Measurements from ENCODE around the gene BANP. TPM values are rescaled to one million over a fixed set of nuclear protein-coding genes. Genes with fewer than 3 reads are reported as not detected.
"Not testable (repeated sequence)": the region's sequence is repeated elsewhere in the genome, so short reads cannot be mapped to it uniquely, and the experiment has no call there.

The BANP gene
- total RNA-seq, 1 donor from 2014 or later, result 16.4 TPM

DNA sequence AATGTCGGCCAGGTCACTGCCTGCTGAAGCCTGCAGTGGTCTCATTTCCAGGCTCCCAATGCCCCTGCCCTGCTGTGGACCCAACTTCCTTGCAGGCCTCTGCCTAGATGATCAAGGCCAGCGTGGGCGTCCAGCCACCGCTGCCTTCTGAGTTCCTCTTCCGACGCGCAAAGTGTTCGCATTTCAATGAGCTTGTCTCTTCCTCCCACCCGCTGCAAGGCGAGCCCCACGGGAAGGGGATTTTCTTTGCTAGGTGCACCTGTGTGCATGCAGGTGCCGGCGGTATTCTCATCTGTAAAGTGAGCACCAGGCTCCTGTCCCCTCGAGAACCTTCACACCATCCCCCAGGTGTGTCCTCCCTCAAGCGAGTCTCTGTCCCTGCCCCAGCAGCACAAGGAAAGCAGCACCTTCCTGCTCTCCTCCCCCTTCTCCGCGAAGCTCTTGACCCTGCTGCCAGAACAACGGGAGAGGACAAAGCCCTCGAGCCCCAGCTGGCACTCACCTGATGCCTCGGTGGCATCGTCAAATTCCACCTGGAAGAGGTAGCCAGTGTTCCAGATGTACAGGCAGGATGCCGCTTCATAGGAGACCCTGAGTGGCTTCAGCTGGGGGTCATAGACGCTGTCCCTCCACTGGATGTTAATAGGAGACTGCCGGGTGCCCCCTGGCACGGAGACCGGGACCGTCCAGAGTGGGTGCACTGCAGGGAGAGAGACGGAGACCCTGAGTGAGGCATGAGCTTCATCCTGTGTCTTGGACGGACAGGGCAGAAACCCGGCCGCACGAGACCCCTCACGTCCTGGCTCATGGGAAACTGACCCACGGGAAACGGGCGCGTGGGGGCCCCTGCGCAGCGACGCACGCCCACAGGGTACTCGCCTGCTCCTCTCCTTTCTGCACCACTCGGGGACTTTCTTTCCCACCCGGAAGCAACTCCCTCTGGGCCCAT is 24.7 kb upstream of the BANP start:
- no peak for DNase-seq (ENCODE audit: low read depth, low spot score)

DNA sequence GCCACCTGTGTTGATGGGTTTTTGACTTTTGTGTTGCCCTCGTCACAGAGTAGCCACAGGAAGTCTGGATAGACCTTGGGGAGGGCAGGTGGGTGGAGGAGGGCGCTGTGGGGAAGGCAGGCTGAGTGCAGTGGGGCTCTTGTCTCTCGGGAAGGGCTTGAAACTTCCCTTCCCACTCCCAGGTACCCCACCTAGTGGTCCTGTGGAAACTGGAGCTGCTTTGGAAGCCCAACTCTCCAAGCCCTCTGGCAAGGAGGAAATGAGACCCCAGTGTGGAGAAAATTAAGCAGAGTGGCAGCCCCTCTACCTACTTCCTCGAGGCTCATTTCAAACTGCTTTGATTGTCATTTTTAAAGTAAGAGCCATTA is 24.1 kb upstream of the BANP start:
- no peak for DNase-seq (ENCODE audit: low read depth, low spot score)

DNA sequence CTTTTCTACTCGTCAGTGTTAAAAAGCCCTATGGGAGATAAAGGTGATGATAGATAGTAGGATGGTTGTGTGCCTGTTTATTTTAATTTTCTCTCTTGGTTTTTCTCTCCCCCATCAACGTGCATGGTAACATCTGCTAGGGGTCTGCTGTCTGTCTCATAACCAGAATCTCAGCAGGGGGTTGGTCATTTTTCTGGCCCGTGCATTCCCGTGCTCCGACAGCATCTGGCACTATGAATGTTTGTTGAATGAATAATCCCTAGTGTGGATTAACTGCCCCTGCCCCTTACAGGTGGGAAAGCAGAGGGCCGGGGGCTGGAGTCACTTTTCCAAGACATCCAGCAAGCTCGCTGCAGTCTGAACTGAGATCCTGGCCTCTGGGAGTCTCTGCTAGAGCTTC is 21.2 kb upstream of the BANP start:
- DNase-seq (ENCODE audit: low read depth, low spot score), result no peak

DNA sequence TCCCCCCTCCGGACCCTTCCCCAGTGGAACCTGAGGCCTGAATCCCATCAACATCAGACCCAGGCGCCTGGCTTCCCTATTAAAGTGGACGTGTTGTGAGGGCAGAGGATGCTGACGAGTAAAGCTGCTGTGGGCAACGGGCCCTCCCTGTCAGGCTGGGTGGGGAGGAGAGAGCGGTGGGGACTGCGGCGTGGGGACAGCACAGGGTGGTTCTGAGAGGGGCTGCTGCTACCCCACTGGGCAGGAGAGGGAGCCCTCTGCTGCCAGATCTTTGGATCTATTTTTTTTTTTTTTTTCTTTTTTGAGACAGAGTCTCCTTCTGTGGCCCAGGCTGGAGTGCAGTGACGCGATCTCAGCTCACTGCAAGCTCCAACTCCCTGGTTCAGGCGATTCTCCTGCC is 20.8 kb upstream of the BANP start:
- DNase-seq (ENCODE audit: low read depth, low spot score), result no peak

DNA sequence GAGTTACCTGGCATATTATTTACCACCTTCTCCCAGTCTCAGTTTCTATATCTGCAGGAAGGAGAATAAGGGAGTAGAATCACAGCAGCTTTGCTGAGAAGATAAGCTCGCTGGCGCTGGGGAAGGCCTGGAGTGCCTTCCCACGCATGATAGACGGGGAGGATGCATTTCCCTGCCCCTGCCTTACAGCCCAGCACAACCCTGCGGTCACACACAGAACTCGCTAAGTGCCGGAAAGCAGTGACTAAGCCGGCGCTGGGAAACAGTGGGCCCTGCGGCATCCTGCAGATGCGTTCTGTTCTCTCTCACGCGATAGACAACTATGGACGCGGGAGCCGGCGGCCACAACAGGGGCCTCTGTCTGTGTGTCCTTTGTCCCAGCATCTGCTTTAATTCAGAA is 19.7 kb upstream of the BANP start:
- DNase-seq (ENCODE audit: low read depth, low spot score), result no peak

DNA sequence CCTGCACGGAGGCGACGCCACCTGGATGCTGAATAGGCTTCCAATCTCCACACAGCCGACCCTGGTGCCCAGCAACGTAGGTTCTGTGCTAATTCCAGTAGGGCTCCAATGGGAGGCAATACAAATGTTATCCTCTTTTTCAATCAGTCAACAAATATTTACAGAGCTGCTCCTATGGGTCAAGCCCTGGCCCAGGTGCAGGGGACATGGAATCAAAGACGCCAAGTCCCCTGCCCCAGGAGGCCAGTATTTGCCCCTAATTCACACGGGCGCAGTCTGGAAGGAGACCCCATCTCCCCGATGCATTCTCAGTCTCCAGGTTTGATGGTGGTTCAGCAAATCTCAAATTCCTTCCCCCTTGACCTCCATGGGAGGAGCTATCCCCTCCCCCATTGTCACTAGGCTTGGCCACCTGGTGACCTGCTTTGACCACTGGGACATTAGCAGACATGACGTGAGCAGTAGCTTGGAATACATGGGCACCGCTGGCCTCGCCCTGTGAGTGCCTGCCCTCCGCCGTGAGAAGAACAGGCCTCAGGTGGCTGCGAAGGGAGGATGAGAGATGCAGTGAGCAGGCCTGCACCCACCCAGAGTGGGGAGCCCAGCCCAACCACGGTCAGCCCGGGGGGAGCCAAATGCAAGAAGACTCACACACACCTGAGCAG is 18.6 kb upstream of the BANP start:
- DNase-seq (ENCODE audit: low read depth, low spot score), result not testable (repeated sequence)

DNA sequence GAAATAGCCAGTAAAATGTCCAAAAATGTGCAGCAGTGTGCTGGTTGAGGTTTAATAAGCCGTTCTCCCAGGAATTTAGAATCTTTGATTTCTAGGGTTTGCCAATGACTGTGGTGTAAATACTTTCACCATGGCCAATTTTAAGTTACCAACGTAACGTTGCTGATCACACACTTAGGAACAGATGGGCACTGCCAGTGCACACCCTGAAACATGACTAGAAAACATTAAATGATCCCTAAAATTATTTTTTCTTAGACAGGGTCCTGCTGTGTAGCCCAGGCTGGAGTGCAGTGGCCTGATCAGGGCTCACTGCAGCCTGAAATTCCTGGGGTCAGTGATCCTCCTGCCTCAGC is 18.1 kb upstream of the BANP start:
- no peak for DNase-seq (ENCODE audit: low read depth, low spot score)

DNA sequence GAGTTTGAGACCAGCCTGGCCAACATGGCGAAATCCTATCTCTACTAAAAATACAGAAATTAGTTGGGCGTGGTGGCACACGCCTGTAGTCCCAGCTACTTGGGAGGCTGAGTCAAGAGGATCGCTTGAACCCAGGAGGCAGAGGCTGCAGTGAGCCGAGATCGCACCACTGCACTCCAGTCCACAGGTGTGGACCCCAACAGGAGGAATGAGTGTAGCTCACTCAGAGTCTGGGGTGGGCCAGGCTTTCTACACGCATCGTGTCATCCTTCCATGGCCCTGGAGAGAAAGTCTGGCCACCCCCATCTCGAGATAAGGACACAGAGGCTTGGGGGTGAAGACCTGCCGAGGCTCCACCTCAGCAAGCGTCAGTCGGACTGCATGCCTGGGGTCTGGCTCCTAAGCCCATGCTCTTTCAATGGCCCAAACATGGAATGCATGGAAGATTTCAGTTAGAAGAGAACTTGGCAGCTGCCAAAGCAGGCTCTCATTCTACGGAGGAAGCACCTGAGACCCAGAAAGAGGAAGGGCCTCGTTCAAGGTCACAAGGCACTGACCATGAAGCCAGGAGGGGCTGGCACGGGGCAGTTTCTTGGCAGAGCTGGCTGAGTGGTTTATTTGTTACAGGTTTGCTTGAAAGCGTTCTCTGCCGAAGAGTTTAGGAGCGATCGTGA is 16.3 kb upstream of the BANP start:
- not testable (repeated sequence) for DNase-seq (ENCODE audit: low read depth, low spot score)

DNA sequence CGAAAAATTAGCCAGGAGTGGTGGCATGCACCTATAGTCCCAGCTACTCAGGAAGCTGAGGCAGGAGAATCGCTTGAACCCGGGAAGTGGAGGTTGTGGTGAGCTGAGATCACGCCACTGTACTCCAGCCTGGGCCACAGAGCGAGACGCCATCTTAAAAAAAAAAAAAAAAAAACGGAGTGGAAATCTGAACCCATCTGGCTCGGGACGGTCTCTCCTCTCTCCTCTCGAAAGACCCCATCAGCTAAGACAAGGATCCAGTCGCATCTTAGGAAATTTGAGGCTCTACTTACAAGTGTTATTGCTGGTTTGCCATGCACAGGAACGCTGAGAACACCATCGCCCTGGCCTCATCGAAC is 15.2 kb upstream of the BANP start:
- not testable (repeated sequence) for DNase-seq (ENCODE audit: low read depth, low spot score)

DNA sequence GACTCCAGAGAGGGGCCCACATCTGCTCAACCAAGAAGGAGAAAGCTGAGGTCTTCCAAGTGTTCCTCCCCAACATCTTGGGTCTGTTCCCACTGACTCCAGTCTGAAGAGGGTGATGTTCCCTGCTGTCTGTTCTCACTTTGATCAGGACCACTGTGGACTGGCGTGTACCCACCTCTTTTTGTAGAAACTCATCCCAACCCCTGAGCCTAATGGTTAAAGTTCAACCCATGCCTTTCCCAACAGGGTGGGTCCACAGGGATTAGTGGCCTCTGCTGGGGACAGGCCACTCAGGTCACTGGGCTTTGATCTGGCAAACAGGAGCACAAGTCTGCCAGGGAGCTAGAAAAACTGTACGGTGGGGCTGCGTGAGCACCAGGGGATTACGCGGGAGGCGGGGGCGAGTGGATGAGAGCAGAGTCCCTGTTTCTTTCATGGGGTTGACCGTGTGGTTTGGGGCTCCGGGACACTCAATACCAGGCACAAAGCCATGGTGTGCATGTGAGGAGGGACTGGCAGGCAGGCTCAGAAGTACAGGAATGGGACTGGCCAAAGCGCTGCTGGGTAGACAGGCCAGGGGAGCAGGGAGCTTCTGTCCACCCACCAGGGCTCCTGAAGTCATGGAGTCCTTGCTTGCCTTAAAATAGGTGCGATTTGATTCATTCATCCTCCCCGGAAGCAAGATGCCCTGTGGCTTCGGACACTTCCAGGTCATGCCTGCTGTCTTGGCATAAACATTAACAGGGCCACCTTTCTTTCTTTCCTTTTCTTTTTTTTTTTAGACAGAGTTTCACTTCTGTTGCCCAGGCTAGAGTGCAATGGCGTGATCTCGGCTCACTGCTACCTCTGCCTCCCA is 14.6 kb upstream of the BANP start, which contains the start of gene CA5A:
Gene CA5A, minus strand, starts transcription at position 155 of the 856 bp plus-strand sequence. Its CDS starts 79 bp downstream, at position 76.
- DNase-seq (ENCODE audit: low read depth, low spot score), result no peak

DNA sequence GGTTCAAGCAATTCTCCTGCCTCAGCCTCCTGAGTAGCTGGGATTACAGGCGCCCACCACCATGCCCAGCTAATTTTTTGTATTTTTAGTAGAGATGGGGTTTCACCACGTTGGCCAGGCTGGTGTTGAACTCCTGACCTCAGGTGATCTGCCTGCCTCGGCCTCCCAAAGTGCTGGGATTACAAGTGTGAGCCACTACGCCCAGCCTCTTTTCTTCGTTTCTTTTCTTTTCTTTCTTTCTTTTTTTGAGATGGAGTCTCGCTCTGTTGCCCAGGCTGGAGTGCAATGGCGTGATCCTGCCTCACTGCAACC is 14.0 kb upstream of the BANP start:
- not testable (repeated sequence) for DNase-seq (ENCODE audit: low read depth, low spot score)

DNA sequence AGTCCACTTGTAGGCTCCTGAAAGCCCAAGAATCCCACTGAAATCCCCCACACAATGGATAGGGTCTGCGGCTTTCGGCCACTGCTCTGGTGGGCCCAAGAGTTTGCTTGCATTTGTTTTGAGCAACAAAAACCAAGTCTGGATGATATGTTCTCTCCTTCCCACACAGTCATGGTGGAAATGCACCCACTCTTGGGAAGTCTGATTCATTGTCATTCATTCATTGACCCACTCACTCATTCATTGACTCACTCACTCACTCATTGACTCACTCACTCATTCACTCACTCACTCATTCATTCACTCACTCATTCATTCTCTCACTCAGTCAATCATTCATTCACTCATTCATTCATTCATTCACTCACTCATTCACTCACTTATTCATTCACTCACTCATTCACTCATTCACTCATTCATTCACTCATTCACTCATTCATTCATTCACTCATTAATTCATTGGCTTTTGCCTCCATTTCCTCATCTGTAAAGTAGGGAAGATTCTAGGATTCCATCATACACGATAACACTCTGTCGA is 12.8 kb upstream of the BANP start:
- DNase-seq (ENCODE audit: low read depth, low spot score), result no peak

DNA sequence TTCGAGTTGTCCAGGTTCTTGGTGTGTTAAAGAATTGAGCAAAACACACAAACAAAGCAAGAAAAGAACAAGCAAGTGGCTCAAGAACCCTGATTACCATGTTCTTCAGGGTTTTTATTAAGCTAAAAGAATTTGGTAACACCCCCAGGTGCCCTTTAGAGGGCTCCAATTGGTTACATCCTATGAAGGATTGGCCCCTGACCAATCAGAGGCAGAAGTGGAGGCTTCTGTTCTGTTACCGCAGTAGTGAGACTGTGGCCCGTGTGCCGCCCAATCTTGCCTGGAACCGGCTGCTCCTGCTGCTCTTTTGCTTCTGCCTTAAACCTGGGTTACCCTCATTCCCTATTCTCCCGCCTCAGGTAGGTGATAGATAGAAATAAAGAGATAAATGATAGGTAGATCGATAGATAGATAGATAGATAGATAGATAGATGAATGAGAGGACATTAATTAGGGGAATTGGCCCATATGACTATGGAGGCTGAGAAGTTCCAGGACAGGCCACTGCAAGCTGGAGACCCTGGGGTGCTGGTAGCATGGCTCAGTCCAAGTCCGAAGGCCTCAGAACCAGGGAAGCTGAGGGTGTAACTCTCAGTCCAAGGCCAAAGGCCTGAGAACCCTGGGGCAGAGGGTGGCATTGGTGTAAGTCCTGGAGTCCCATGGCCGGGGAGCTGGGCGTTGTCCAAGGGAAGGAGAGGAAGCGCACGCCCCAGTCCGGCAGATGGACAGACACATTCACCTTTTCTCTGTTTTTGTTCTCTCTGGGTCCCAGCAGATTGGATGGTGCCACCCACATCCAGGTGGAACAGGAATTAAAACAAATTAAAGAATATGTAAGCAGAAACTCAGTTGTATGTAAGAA is 11.4 kb upstream of the BANP start:
- no peak for DNase-seq (ENCODE audit: low read depth, low spot score)

DNA sequence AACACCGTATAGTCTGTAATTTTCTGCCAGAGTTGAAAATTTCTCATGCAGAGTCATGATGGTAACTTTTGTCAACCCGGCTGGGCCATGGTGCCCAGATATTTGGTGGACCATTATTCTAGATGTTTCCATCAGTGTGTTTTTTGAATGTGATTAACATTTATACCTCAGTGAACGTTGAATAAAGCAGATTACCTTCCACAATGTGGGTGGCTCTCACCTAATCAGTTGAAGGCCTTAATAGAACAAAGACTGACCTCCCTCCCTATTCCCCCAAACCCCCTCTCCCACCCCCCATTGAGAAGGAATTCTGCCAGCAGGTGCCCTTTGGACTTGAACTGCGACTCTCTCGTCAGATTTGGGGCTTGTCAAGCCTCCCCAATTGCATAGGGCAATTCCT is 8.6 kb upstream of the BANP start:
- no peak for DNase-seq (ENCODE audit: low read depth, low spot score)

DNA sequence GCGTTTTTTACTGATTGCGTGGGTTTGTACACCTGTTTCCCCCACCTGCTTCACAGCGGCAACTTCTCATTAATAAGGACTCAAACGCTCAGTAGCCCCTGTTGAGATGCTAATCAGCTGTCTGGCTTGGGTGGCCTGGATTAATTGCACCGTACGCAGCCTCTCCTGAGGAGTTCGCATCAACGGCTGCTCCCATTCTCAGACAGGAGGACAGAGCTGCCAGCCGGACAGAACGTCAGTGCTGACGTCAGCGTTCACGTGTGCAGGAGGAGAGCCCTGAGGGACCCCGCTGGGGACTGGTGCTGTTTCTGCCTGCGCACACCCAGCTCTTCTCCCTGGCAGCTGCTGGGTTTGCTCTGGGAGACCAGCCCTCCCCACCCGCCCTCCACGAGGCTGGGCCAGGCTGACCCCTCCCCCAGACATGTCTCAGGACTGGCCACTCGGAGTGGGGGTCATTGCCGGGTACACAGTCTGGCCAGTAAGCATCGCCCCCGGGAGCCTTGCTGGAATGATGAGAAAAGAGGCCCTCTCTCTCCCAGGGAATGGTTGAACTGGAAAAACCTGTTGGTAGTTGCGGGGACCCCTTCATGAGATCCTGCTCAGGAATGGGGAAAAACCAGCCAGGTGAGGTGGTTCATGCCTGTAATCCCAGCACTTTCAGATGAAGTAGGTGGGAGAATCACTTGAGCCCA is 5.7 kb upstream of the BANP start:
- peak; percentile 40 for DNase-seq (ENCODE audit: low read depth, low spot score)

DNA sequence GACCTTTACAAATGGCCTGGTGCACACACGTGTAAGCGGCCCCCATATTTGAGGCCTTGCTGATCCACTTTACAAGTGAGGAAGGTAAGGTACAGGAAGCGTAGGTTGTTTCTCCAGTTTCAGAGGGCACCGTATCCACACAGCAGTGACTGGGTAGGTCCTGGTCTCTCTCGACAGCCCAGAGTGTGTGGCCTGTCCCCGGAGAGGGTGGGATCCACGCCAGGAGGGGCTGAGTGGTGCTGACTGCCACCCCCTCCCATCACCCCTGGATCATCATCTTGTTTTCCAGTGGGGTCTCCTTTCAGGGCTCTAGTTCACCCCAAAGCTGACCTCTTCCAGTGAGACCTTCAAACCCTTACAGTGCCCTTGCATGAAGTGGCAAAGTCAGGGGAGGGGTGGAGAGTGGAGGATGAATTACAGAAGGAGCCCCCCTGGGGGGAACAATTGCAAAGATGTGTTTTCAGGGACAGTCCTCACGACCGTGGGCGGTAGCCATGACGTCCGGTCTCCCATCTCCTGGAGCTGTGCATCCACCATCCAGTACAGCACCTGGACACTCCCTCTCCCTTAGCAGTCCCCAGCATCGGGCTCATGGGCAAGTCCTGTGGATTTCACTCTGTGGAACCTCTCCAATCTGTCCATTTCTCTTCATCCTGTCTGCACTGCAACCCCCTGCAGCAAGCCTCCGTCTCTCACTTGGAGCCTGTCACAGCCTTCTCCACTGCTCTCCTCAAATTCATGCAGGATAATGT is 4.5 kb upstream of the BANP start:
- DNase-seq (ENCODE audit: low read depth, low spot score), result no peak

DNA sequence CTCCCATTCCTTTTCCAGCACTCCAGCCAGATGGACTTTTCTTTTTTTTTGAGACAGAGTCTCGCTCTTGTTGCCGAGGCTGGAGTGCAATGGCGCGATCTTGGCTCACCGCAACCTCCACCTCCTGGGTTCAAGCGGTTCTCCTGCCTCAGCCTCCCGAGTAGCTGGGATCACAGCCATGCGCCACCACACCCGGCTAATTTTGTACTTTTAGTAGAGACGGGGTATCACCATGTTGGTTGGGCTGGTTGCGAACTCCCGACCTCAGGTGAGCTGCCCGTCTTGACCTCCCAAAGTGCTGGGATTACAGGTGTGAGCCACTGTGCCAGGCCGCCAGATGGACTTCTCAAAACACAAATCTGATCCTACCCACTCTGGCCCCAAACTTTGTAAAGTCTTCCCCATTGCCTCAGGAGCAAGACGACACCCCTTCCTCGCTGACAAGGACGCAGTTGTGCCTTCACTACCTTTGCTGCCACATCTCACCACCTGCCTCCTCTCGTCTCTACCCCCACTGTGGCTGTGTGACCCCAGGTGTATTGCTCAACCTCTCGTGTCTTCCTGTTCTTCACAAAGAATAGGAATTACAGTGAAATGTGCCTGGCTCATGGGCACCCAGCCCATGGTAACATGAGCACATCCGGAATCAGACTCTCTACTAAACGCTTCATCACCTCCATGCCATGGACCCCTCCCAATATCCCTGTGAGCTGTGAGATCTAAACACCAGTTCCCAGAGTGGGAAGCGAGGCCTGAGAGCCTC is 3.7 kb upstream of the BANP start:
- no peak for DNase-seq (ENCODE audit: low read depth, low spot score)

DNA sequence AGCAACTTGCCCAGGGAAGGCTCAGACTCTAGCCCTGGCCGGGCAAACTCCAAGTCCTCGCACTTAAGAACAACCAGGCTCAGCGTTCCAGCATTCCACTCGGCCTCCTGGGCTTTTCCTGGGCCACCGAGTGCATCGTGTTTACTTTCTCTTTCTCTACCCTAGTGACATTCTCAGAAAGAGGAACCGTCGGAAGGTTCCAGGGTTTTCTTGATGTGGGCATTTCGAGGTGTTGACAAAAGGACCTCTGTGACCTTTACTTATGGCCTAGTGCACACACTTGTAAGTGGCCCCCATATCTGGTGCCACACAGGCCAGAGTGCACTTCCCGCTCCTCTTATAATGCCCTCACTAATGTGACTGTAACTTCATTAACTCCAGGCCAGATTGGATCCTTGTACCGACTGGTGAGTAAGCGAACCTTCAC is 3.1 kb upstream of the BANP start:
- no peak for DNase-seq (ENCODE audit: low read depth, low spot score)

All from pulmonary artery endothelial cell (primary cell).